Stimulated activated CD8-positive, alpha-beta memory T cell treated with anti-CD3 and anti-CD28 coated beads, Interleukin-7, amount 100 ng/mL, for 4 hours (primary cell): ENCODE results near the gene PRTN3.

Experiments
- DNase-seq, 2 donors: peaks; one replicate each; pipeline ENCODE4 v3.0.0-alpha.2; 2020; ENCODE audit warnings: low read depth in 2 of 2

The PRTN3 gene

GRCh38 chr19:840519-841206 lies at the start of gene PRTN3:
Gene PRTN3 (plus strand): TSS chr19:840999. CDS start chr19:841009, 10 bp downstream.
- DNase-seq, result no peak

GRCh38 chr19:791007-791566 lies 49.7 kb upstream of the PRTN3 start:
- DNase-seq, result no peak

GRCh38 chr19:791567-792305 lies 49.1 kb upstream of the PRTN3 start:
- DNase-seq, result no peak

GRCh38 chr19:792306-792885 lies 48.4 kb upstream of the PRTN3 start:
- no peak for DNase-seq

GRCh38 chr19:793806-794205 lies 47.0 kb upstream of the PRTN3 start:
- no peak for DNase-seq

GRCh38 chr19:795073-795611 lies 45.7 kb upstream of the PRTN3 start:
- no peak for DNase-seq

- DNase-seq, result no peak
Measured at GRCh38 chr19:795691-796581, 44.9 kb upstream of the PRTN3 start.

- peak; percentile 100 for DNase-seq
Measured at GRCh38 chr19:796692-797527, 43.9 kb upstream of the PRTN3 start, which contains the start of gene PTBP1. Gene PTBP1 (plus strand): TSS chr19:797452. CDS start chr19:797498, 46 bp downstream.

GRCh38 chr19:797528-798414 lies 43.0 kb upstream of the PRTN3 start:
- peak; percentile 51 to 85 for DNase-seq

GRCh38 chr19:798415-799075 lies 42.3 kb upstream of the PRTN3 start:
- no peak for DNase-seq

- no peak for DNase-seq
Measured at GRCh38 chr19:799076-799881, 41.5 kb upstream of the PRTN3 start.

- DNase-seq, result no peak
Measured at GRCh38 chr19:800360-801029, 40.3 kb upstream of the PRTN3 start.

GRCh38 chr19:801030-801860 lies 39.6 kb upstream of the PRTN3 start:
- no peak for DNase-seq

- DNase-seq, result no peak
Measured at GRCh38 chr19:801861-802497, 38.8 kb upstream of the PRTN3 start.

GRCh38 chr19:802498-803098 lies 38.2 kb upstream of the PRTN3 start:
- DNase-seq, result no peak
